ENCODE results near the gene CD300C.
"Not testable (repeated sequence)": the region's sequence is repeated elsewhere in the genome, so short reads cannot be mapped to it uniquely, and the experiment has no call there.

CD300C gene

GRCh38 chr17:74530831-74531150 lies 15.1 kb downstream of the CD300C start:
- no peak for FAIRE-seq

GRCh38 chr17:74529243-74529642 lies 16.7 kb downstream of the CD300C start:
- FAIRE-seq, result no peak

- no peak for FAIRE-seq
Measured at GRCh38 chr17:74528491-74529199, 17.3 kb downstream of the CD300C start.

- no peak for FAIRE-seq
Measured at GRCh38 chr17:74527756-74528155, 18.2 kb downstream of the CD300C start.

GRCh38 chr17:74527081-74527480 lies 18.8 kb downstream of the CD300C start:
- FAIRE-seq, result no peak

GRCh38 chr17:74526681-74527080 lies 19.2 kb downstream of the CD300C start:
- FAIRE-seq, result no peak

- FAIRE-seq, result no peak
Measured at GRCh38 chr17:74525781-74526288, 20.1 kb downstream of the CD300C start.

- FAIRE-seq, result no peak
Measured at GRCh38 chr17:74525465-74525725, 20.5 kb downstream of the CD300C start.

- FAIRE-seq, result no peak
Measured at GRCh38 chr17:74524653-74525464, 21.1 kb downstream of the CD300C start.

- no peak for FAIRE-seq
Measured at GRCh38 chr17:74523308-74523707, 22.6 kb downstream of the CD300C start.

- FAIRE-seq, result no peak
Measured at GRCh38 chr17:74522381-74523105, 23.4 kb downstream of the CD300C start.

- FAIRE-seq, result no peak
Measured at GRCh38 chr17:74521701-74522201, 24.2 kb downstream of the CD300C start.

GRCh38 chr17:74520790-74521480 lies 25.0 kb downstream of the CD300C start:
- no peak for FAIRE-seq

GRCh38 chr17:74520016-74520434 lies 25.9 kb downstream of the CD300C start:
- no peak for FAIRE-seq

GRCh38 chr17:74518413-74518981 lies 27.4 kb downstream of the CD300C start:
- not testable (repeated sequence) for FAIRE-seq

GRCh38 chr17:74516561-74517328 lies 29.2 kb downstream of the CD300C start:
- FAIRE-seq, result no peak

GRCh38 chr17:74515941-74516340 lies 30.0 kb downstream of the CD300C start:
- no peak for FAIRE-seq

- FAIRE-seq, result no peak
Measured at GRCh38 chr17:74514632-74515334, 31.1 kb downstream of the CD300C start.

GRCh38 chr17:74513987-74514631 lies 31.8 kb downstream of the CD300C start:
- FAIRE-seq, result no peak

GRCh38 chr17:74512624-74513091 lies 33.3 kb downstream of the CD300C start:
- no peak for FAIRE-seq

All from endometrium (tissue), 2 donors.